Measurements from ENCODE around the gene RIT1.

The RIT1 gene

GRCh38 chr1:155918660-155919059 lies 7.5 kb upstream of the RIT1 start:
- Histone ChIP-seq H3K9me3 (no peaks in the 10 kb centered on the region), H3K4me1 (no peaks in the 10 kb centered on the region), H3K36me3 (peaks cover 94% of the 10 kb centered on the region), H3K27me3 (no peaks in the 10 kb centered on the region), H3K4me3 (ENCODE audit: low read depth, low read length) (no peak overlapping the region)
- TF ChIP-seq, protein P1, sequence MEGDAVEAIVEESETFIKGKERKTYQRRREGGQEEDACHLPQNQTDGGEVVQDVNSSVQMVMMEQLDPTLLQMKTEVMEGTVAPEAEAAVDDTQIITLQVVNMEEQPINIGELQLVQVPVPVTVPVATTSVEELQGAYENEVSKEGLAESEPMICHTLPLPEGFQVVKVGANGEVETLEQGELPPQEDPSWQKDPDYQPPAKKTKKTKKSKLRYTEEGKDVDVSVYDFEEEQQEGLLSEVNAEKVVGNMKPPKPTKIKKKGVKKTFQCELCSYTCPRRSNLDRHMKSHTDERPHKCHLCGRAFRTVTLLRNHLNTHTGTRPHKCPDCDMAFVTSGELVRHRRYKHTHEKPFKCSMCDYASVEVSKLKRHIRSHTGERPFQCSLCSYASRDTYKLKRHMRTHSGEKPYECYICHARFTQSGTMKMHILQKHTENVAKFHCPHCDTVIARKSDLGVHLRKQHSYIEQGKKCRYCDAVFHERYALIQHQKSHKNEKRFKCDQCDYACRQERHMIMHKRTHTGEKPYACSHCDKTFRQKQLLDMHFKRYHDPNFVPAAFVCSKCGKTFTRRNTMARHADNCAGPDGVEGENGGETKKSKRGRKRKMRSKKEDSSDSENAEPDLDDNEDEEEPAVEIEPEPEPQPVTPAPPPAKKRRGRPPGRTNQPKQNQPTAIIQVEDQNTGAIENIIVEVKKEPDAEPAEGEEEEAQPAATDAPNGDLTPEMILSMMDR (IDR thresholded peaks at IDR 0.05; ENCODE audit: low read depth, low read length) = no peak
- no peak for DNase-seq

DNA sequence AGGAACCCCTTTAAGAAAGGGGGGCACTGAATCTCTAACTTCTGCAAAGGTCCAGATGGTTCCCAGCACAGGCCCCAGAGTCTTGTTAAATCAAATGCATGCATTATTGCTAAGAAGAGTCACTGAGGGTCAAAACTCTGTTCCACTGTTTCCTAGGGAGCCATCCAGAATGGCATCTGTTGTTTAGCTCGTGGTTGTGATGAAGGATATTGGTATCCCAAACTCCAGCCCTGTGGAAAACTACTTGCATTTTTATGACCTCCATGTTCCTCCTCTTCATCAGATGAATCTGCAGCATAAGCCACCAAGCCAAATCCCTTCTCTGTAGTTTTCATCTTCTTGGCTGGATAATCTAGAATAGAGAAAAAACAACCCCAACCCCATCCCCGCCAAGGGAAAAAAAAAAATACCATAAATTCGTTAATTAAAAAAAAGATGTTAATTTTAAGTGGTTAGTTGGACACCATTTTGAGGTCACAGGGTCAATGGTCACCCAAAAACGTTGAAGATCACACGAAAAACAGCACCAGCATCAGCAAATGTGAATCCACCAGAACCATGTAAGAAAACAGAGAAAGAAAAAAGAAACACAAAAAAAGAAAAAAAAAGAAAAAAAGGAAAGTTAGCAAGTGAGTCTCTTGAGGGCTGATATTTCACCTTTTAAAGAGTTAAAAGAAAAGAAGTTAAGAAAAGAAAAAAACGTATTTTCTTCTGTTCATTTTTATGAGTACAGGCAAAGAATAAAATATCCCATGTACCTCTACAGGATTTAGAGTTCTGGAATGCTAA lies 3.0 kb upstream of the RIT1 start:
- H3K36me3 ChIP-seq = peaks cover 62% of the 10 kb centered on the region
- H3K27me3 ChIP-seq = no peaks in the 10 kb centered on the region

DNA sequence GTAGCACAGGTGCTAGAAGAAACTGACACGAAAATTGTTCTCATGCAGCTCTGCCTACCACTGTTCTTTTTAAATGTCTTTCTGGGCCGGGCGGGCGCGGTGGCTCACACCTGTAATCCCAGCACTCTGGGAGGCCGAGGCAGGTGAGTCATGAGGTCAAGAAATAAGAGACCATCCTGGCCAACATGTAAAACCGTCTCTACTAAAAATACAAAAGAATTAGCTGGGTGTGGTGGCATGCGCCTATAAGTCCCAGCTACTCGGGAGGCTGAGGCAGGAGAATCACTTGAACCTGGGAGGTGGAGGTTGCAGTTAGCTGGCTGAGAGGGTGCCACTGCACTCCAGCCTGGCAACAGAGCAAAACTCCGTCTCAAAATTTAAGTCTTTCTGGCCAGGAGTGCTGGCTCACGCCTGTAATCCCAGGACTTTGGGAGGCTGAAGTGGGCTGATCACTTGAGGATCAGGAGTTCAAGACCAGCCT lies 947 bp upstream of the RIT1 start:
- TF ChIP-seq, protein P1 (IDR thresholded peaks at IDR 0.05; ENCODE audit: low read depth, low read length) = no peak
- H3K9me3 ChIP-seq = no peaks in the 10 kb centered on the region
- H3K36me3 ChIP-seq = peaks cover 56% of the 10 kb centered on the region
- DNase-seq = no peak
- no peak overlapping the region for H3K4me3 ChIP-seq (ENCODE audit: low read depth, low read length)
- H3K4me1 ChIP-seq = no peaks in the 10 kb centered on the region
- no peaks in the 10 kb centered on the region for H3K27me3 ChIP-seq

More for the DNA sequence above, 3.0 kb upstream of the RIT1 start:
- H3K4me3 ChIP-seq (ENCODE audit: low read depth, low read length) = no peak overlapping the region
- TF ChIP-seq, protein P1 (IDR thresholded peaks at IDR 0.05; ENCODE audit: low read depth, low read length) = no peak
- DNase-seq = no peak
- no peaks in the 10 kb centered on the region for H3K4me1 ChIP-seq
- no peaks in the 10 kb centered on the region for H3K9me3 ChIP-seq

DNA sequence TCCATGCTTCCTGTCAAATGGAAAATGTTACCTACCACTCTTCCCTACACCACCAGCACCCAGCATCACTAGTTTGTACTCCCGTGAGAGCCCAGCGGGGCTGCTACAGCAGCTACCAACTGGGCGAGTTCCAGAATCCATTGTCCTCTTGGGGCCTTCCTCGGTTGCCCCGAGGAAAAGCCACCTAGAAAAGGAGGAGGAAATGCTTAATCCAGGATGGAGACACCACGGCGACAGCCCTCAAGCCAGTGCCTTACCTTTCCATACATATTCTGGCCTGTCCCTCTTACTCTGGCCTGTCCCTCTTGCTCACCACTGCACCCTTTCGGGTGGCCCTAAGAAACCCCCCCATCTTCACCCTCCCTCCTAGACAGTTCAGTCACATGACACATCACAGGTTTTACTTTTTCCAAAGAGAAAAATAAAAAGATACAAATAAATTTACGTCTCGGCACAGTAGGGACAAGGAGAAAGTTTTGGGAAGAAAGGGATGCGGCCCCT lies 478 bp downstream of the RIT1 start:
- Histone ChIP-seq H3K27me3 (no peaks in the 10 kb centered on the region), H3K9me3 (no peaks in the 10 kb centered on the region), H3K4me3 (ENCODE audit: low read depth, low read length) (peak overlapping the region; percentile 70), H3K4me1 (no peaks in the 10 kb centered on the region), H3K36me3 (peaks cover 42% of the 10 kb centered on the region)
- TF ChIP-seq, protein P1 (IDR thresholded peaks at IDR 0.05; ENCODE audit: low read depth, low read length) = no peak
- DNase-seq = peak; percentile 17

DNA sequence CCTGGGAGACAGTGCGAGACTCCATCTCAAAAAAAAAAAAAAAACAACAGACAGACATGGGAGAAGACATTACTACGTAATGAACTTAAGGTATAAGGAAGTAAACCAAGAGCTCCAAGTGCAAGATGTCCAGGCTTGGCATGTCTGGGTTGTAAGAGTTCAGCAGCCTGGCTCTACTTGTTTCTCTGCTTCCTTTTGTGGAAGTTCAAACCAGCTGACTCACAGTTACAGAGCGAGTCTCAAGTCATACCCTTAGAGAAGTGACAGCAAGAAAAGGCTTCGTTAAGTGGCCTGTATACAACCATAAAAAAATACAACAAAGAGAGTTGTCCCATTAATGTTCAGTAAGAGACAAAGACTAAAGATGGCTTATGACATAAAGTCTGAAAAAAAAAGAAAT lies 1.3 kb downstream of the RIT1 start:
- Histone ChIP-seq H3K4me1 (no peaks in the 10 kb centered on the region), H3K9me3 (no peaks in the 10 kb centered on the region), H3K27me3 (no peaks in the 10 kb centered on the region; the same call in 1 of the 2 replicates), H3K4me3 (ENCODE audit: low read depth, low read length) (peak overlapping the region; percentile 70), H3K36me3 (peaks cover 35% of the 10 kb centered on the region)
- TF ChIP-seq, protein P1 (IDR thresholded peaks at IDR 0.05; ENCODE audit: low read depth, low read length) = no peak
- DNase-seq = no peak

GRCh38 chr1:155904261-155904660 lies 6.9 kb downstream of the RIT1 start:
- Histone ChIP-seq H3K27me3 (no peaks in the 10 kb centered on the region; the same call in 1 of the 2 replicates), H3K4me1 (no peaks in the 10 kb centered on the region), H3K4me3 (ENCODE audit: low read depth, low read length) (no peak overlapping the region), H3K9me3 (no peaks in the 10 kb centered on the region), H3K36me3 (peaks cover 46% of the 10 kb centered on the region)
- TF ChIP-seq, protein P1 (IDR thresholded peaks at IDR 0.05; ENCODE audit: low read depth, low read length) = no peak
- no peak for DNase-seq
